ENCODE results near the gene OR10G4. TPM values are rescaled to one million over a fixed set of nuclear protein-coding genes. Genes with fewer than 3 reads are reported as not detected.

Gene OR10G4
- total RNA-seq, 1 experiment from 2014 or later: 0.07 TPM

DNA sequence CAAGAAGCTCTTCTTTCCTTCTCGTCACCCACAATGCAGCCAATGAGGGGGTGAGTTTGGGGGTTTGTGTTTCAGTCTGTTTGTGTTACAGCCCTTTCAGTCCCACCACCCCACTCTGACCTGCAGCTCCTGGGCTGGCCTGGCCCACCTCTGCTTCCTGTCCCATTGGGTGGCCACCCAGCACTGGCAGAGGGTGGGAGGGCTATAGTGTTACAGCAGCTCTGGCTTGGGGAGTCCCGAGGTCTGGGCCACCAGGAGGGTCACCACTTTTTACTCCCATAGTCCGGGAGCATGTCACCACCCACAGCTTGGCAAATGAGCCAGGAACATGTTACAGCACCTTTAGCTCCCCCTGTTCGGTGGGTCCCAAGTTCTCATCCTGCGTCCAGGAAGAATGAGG, 33.5 kb upstream of the OR10G4 start:
- H4K5ac ChIP-seq (ENCODE audit: insufficient read length, low read depth, low read length): no peak overlapping the region
- H2BK5ac ChIP-seq (ENCODE audit: insufficient read length, low read length): no peak overlapping the region
- H3K9me3 ChIP-seq (ENCODE audit: control insufficient read depth, low read depth, low read length): no peaks in the 10 kb centered on the region
- no peaks in the 10 kb centered on the region for H3K27me3 ChIP-seq (ENCODE audit: insufficient read depth, low read length)
- no peak overlapping the region for H3K4me2 ChIP-seq (ENCODE audit: insufficient read depth, insufficient read length, low read length)
- H3K79me2 ChIP-seq (ENCODE audit: insufficient read depth, low read length): no peaks in the 10 kb centered on the region
- no peaks in the 10 kb centered on the region for H3K23me2 ChIP-seq (ENCODE audit: insufficient read length, low read depth, low read length, poor library complexity, severe bottlenecking)
- H3K56ac ChIP-seq (ENCODE audit: insufficient read length, low read depth, low read length): no peak overlapping the region
- H3K18ac ChIP-seq (ENCODE audit: insufficient read length, low read depth, low read length): no peak overlapping the region
- H3K23ac ChIP-seq (ENCODE audit: insufficient read length, low read depth, low read length): no peak overlapping the region
- no peaks in the 10 kb centered on the region; the same call in 1 of the 2 replicates for H3K27me3 Mint-ChIP-seq (ENCODE audit: low read depth)
- no peak overlapping the region for H3K27ac Mint-ChIP-seq
- H2AFZ ChIP-seq (ENCODE audit: low read length): no peak overlapping the region
- no peak overlapping the region for H2AK5ac ChIP-seq (ENCODE audit: insufficient read length, low read length)
- H3K4me1 ChIP-seq (ENCODE audit: insufficient read depth, low read length): no peaks in the 10 kb centered on the region
- no peak overlapping the region for H3K9ac ChIP-seq (ENCODE audit: extremely low read depth, insufficient read length, low read length)
- no peak overlapping the region for H2BK120ac ChIP-seq (ENCODE audit: low read depth, low read length, poor library complexity, severe bottlenecking)
- no peak overlapping the region for H2BK12ac ChIP-seq (ENCODE audit: insufficient read length, low read depth, low read length)
- DNase-seq: no peak
- TF ChIP-seq, protein P1, sequence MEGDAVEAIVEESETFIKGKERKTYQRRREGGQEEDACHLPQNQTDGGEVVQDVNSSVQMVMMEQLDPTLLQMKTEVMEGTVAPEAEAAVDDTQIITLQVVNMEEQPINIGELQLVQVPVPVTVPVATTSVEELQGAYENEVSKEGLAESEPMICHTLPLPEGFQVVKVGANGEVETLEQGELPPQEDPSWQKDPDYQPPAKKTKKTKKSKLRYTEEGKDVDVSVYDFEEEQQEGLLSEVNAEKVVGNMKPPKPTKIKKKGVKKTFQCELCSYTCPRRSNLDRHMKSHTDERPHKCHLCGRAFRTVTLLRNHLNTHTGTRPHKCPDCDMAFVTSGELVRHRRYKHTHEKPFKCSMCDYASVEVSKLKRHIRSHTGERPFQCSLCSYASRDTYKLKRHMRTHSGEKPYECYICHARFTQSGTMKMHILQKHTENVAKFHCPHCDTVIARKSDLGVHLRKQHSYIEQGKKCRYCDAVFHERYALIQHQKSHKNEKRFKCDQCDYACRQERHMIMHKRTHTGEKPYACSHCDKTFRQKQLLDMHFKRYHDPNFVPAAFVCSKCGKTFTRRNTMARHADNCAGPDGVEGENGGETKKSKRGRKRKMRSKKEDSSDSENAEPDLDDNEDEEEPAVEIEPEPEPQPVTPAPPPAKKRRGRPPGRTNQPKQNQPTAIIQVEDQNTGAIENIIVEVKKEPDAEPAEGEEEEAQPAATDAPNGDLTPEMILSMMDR (conservative IDR thresholded peaks at IDR 0.05): no peak
- no peak overlapping the region for H2BK15ac ChIP-seq (ENCODE audit: low read depth, low read length)
- H3K9me3 Mint-ChIP-seq: peaks cover 14% of the 10 kb centered on the region in 2 experiments
- no peak overlapping the region for H4K91ac ChIP-seq (ENCODE audit: insufficient read length, low read depth, low read length)
- peaks cover 5 to 16% (median 7%) of the 10 kb centered on the region in 3 experiments; a peak in 6 of 7 replicates for H3K36me3 Mint-ChIP-seq (ENCODE audit: insufficient read depth in 1 of 3, low read depth in 3 of 3)
- no CpG with 5 or more reads among the region's 5 CpGs for WGBS (ENCODE audit: extremely low coverage, insufficient read length, low lambda C conversion rate)
- H3K79me1 ChIP-seq (ENCODE audit: insufficient read depth, low read depth, low read length, poor library complexity, severe bottlenecking): no peaks in the 10 kb centered on the region
- H3K4ac ChIP-seq (ENCODE audit: low read depth, low read length): no peak overlapping the region
- peaks cover 14 to 15% of the 10 kb centered on the region in 2 experiments for H3K4me1 Mint-ChIP-seq
- H4K20me1 ChIP-seq (ENCODE audit: control insufficient read depth, insufficient read depth, insufficient read length): no peaks in the 10 kb centered on the region
- H3T11ph ChIP-seq (ENCODE audit: low read length): no peak overlapping the region
- no peak overlapping the region for H3K27ac ChIP-seq (ENCODE audit: insufficient read length, low read depth, low read length)
- H4K8ac ChIP-seq (replicated peaks; ENCODE audit: insufficient read length, low read depth, low read length): no peak overlapping the region
- H3K14ac ChIP-seq (ENCODE audit: insufficient read depth, low read length): no peak overlapping the region
- no peak overlapping the region for H3K4me3 Mint-ChIP-seq
- H2BK20ac ChIP-seq (ENCODE audit: low read depth, low read length, poor library complexity, severe bottlenecking): no peak overlapping the region
